ENCODE measurements around the gene TMCO1. TPM values are rescaled to one million over a fixed set of nuclear protein-coding genes. Genes with fewer than 3 reads are reported as not detected.
"Not testable (repeated sequence)": the region's sequence is repeated elsewhere in the genome, so short reads cannot be mapped to it uniquely, and the experiment has no call there.

The TMCO1 gene
- 78.6 TPM for total RNA-seq
- long read RNA-seq, full-length matches to known transcripts = 73 of 79 reads
- long read RNA-seq, partial matches to known transcripts = 0 of 79 reads
- long read RNA-seq, other reads (novel, unspliced or antisense) = 6 of 79 reads

- intact Hi-C loops (cut with DNase I) = no loop called here
- Histone ChIP-seq H3K36me3 (peaks cover 39% of the 10 kb centered on the region), H3K27me3 (no peaks in the 10 kb centered on the region), H3K4me1 (peaks cover 16% of the 10 kb centered on the region), H3K27ac (peak within 1 kb of the TSS; percentile 95), H3K9me3 (no peaks in the 10 kb centered on the region), H3K4me3 (peak within 1 kb of the TSS; percentile 81)
- ATAC-seq (peak; percentile 100), DNase-seq (peak; percentile 96)
- TF ChIP-seq, protein P1, sequence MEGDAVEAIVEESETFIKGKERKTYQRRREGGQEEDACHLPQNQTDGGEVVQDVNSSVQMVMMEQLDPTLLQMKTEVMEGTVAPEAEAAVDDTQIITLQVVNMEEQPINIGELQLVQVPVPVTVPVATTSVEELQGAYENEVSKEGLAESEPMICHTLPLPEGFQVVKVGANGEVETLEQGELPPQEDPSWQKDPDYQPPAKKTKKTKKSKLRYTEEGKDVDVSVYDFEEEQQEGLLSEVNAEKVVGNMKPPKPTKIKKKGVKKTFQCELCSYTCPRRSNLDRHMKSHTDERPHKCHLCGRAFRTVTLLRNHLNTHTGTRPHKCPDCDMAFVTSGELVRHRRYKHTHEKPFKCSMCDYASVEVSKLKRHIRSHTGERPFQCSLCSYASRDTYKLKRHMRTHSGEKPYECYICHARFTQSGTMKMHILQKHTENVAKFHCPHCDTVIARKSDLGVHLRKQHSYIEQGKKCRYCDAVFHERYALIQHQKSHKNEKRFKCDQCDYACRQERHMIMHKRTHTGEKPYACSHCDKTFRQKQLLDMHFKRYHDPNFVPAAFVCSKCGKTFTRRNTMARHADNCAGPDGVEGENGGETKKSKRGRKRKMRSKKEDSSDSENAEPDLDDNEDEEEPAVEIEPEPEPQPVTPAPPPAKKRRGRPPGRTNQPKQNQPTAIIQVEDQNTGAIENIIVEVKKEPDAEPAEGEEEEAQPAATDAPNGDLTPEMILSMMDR (IDR thresholded peaks at IDR 0.05) = peak; percentile 11
Measured at GRCh38 chr1:165768513-165769394, at the start of gene TMCO1. Gene TMCO1, minus strand, starts transcription at chr1:165768868. Its CDS starts 117 bp downstream, at chr1:165768751.

DNA sequence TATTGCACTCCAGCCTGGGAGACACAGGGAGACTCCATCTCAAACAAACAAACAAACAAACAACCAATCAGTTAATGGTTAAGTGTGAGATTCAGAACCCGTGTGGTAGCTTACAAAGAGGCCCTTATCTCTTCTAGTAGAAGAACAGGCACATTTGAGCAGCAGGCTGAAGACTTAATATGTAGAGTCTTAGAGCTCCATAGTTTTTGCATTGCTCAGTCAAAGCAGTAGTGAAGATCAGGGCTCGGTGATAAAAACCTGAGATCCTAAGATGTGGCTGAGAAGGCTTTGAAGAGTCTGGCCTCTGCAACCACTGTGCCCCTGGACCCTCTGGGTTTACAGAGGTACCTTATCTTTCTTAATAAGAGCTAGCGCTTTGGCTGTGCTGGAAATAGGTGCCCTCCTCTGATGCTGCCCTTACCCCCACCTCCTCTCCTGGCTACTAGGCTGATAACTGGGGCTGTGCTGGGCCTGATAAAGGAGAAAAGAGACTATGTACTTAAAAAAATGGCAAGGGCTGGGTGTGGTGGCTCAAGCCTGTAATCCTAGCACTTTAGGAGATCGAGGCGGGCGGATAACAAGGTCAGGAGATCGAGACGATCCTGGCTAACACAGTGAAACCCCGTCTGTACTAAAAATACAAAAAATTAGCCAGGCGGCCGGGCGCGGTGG is 48.3 kb upstream of the TMCO1 start:
- TF ChIP-seq, protein P1 (IDR thresholded peaks at IDR 0.05) = no peak
- no peaks in the 10 kb centered on the region for H3K27me3 ChIP-seq
- ATAC-seq = no peak
- H3K9me3 ChIP-seq = no peaks in the 10 kb centered on the region
- no peak overlapping the region for H3K27ac ChIP-seq
- no peak overlapping the region for H3K4me3 ChIP-seq
- H3K4me1 ChIP-seq = no peaks in the 10 kb centered on the region
- intact Hi-C loops (cut with DNase I) = no loop called here
- DNase-seq = no peak
- H3K36me3 ChIP-seq = no peaks in the 10 kb centered on the region

- Histone ChIP-seq H3K4me3 (no peak overlapping the region), H3K36me3 (no peaks in the 10 kb centered on the region), H3K27ac (no peak overlapping the region), H3K9me3 (no peaks in the 10 kb centered on the region), H3K4me1 (no peaks in the 10 kb centered on the region), H3K27me3 (no peaks in the 10 kb centered on the region)
- no peak for DNase-seq
- TF ChIP-seq, protein P1 (IDR thresholded peaks at IDR 0.05) = no peak
- intact Hi-C loops (cut with DNase I) = no loop called here
- ATAC-seq = no peak
Measured at GRCh38 chr1:165816157-165816556, 47.5 kb upstream of the TMCO1 start.

- Histone ChIP-seq H3K4me1 (no peaks in the 10 kb centered on the region), H3K36me3 (no peaks in the 10 kb centered on the region), H3K4me3 (no peak overlapping the region), H3K27me3 (no peaks in the 10 kb centered on the region), H3K27ac (no peak overlapping the region), H3K9me3 (no peaks in the 10 kb centered on the region)
- peak; percentile 62 for ATAC-seq
- TF ChIP-seq, protein P1 (IDR thresholded peaks at IDR 0.05) = no peak
- intact Hi-C loops (cut with DNase I) = no loop called here
- no peak for DNase-seq
Measured at GRCh38 chr1:165815725-165816124, 47.1 kb upstream of the TMCO1 start.

GRCh38 chr1:165807613-165808012 is 38.9 kb upstream of the TMCO1 start:
- H3K36me3 ChIP-seq = no peaks in the 10 kb centered on the region
- intact Hi-C loops (cut with DNase I) = no loop called here
- no peaks in the 10 kb centered on the region for H3K9me3 ChIP-seq
- no peak overlapping the region for H3K27ac ChIP-seq
- TF ChIP-seq, protein P1 (IDR thresholded peaks at IDR 0.05) = no peak
- ATAC-seq (no peak), DNase-seq (no peak)
- no peaks in the 10 kb centered on the region for H3K27me3 ChIP-seq
- H3K4me3 ChIP-seq = no peak overlapping the region
- H3K4me1 ChIP-seq = no peaks in the 10 kb centered on the region

DNA sequence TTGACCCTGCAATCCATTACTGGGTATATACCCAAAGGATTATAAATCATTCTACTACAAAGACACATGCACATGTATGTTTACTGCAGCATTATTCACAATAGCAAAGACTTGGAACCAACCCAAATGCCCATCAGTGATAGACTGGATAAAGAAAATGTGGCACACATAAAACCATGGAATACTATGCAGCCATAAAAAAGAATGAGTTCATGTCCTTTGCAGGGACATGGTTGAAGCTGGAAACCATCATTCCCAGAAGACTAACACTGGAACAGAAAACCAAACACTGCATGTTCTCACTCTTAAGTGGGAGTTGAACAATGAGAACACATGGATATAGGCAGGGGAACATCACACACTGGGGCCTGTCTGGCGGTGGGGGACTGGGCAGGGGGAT is 35.8 kb upstream of the TMCO1 start:
- H3K27me3 ChIP-seq; H3K36me3 ChIP-seq; H3K4me1 ChIP-seq; H3K9me3 ChIP-seq; H3K27ac ChIP-seq; H3K4me3 ChIP-seq; DNase-seq; intact Hi-C loops (cut with DNase I); ATAC-seq: not testable (repeated sequence)
